Measurements from ENCODE around the gene KAT2B.
"Not testable (repeated sequence)": the region's sequence is repeated elsewhere in the genome, so short reads cannot be mapped to it uniquely, and the experiment has no call there.

Gene KAT2B

GRCh38 chr3:20039466-20039764 is 831 bp upstream of the KAT2B start:
- no peaks in the 10 kb centered on the region for H3K36me3 ChIP-seq
- peak overlapping the region; percentile 71 to 96 (median 90) for H3K4me3 ChIP-seq
- peak overlapping the region; percentile 77 to 96 (median 92) for H3K4me2 ChIP-seq
- peak overlapping the region; percentile 62 to 91 (median 82); a peak in 21 of 22 replicates for H3K27ac ChIP-seq
- peak overlapping the region; percentile 84 to 90 (median 87) for H3K9ac ChIP-seq
- H3K9me3 ChIP-seq (replicated peaks in 1 of 11), result no peaks in the 10 kb centered on the region
- H3K27me3 ChIP-seq, result no peaks in the 10 kb centered on the region
- H4K20me1 ChIP-seq, result peaks cover 0 to 32% (median 11%) of the 10 kb centered on the region in 11 experiments; a peak in 10 of 22 replicates
- peaks cover 38 to 51% (median 45%) of the 10 kb centered on the region in 10 experiments for H3K4me1 ChIP-seq
- TF ChIP-seq Cebpa-rat (IDR thresholded peaks at IDR 0.05), result no peak

- H3K4me3 ChIP-seq, result peak overlapping the region; percentile 71 to 96 (median 90)
- no peaks in the 10 kb centered on the region for H3K27me3 ChIP-seq
- TF ChIP-seq Cebpa-rat (IDR thresholded peaks at IDR 0.05), result no peak
- peak overlapping the region; percentile 84 to 90 (median 87) for H3K9ac ChIP-seq
- no peaks in the 10 kb centered on the region for H3K9me3 ChIP-seq (replicated peaks in 1 of 11)
- H4K20me1 ChIP-seq, result peaks cover 0 to 32% (median 11%) of the 10 kb centered on the region in 11 experiments; a peak in 10 of 22 replicates
- peaks cover 40 to 53% (median 48%) of the 10 kb centered on the region in 10 experiments for H3K4me1 ChIP-seq
- H3K36me3 ChIP-seq, result no peaks in the 10 kb centered on the region
- H3K4me2 ChIP-seq, result peak overlapping the region; percentile 88 to 99 (median 97)
- H3K27ac ChIP-seq, result peak overlapping the region; percentile 76 to 91 (median 82)
Observed at GRCh38 chr3:20040548-20041196, 426 bp downstream of the KAT2B start.

GRCh38 chr3:20041197-20041780 is 1.0 kb downstream of the KAT2B start:
- H3K9ac ChIP-seq, result peak overlapping the region; percentile 84 to 90 (median 87)

GRCh38 chr3:20042331-20042730 is 2.1 kb downstream of the KAT2B start:
- Histone ChIP-seq H4K20me1 (peaks cover 0 to 32% (median 11%) of the 10 kb centered on the region in 11 experiments; a peak in 10 of 22 replicates), H3K4me3 (no peak overlapping the region), H3K4me2 (peak overlapping the region; percentile 92 to 99 (median 97); a peak in 18 of 22 replicates)

More at GRCh38 chr3:20041197-20041780, 1.0 kb downstream of the KAT2B start:
- Histone ChIP-seq H3K4me1 (peaks cover 40 to 54% (median 48%) of the 10 kb centered on the region in 10 experiments), H3K27me3 (no peaks in the 10 kb centered on the region), H3K36me3 (no peaks in the 10 kb centered on the region), H3K4me3 (peak overlapping the region; percentile 71 to 96 (median 90)), H3K27ac (peak overlapping the region; percentile 3 to 91 (median 82); a peak in 20 of 22 replicates), H4K20me1 (peaks cover 0 to 32% (median 11%) of the 10 kb centered on the region in 11 experiments; a peak in 10 of 22 replicates), H3K9me3 (replicated peaks in 1 of 11) (no peaks in the 10 kb centered on the region), H3K4me2 (peak overlapping the region; percentile 88 to 99 (median 97))
- TF ChIP-seq Cebpa-rat (IDR thresholded peaks at IDR 0.05), result no peak

GRCh38 chr3:20043396-20043795 is 3.1 kb downstream of the KAT2B start:
- Histone ChIP-seq H4K20me1 (peaks cover 0 to 32% (median 11%) of the 10 kb centered on the region in 11 experiments; a peak in 10 of 22 replicates), H3K4me1 (peaks cover 45 to 60% (median 49%) of the 10 kb centered on the region in 10 experiments), H3K4me3 (peak overlapping the region; percentile 8 to 49 (median 28); a peak in 14 of 20 replicates), H3K36me3 (no peaks in the 10 kb centered on the region), H3K27ac (peak overlapping the region; percentile 38 to 71 (median 60); a peak in 19 of 22 replicates), H3K9ac (peak overlapping the region; percentile 52 to 78 (median 66)), H3K4me2 (peak overlapping the region; percentile 69 to 99 (median 93)), H3K9me3 (replicated peaks in 1 of 11) (no peaks in the 10 kb centered on the region), H3K27me3 (no peaks in the 10 kb centered on the region)
- no peak for TF ChIP-seq Cebpa-rat (IDR thresholded peaks at IDR 0.05)

More at GRCh38 chr3:20042331-20042730, 2.1 kb downstream of the KAT2B start:
- TF ChIP-seq Cebpa-rat (IDR thresholded peaks at IDR 0.05), result no peak
- 0 out of 22 replicates have a peak overlapping the region, but pooled peaks of 1 of the 11 experiments have one; percentile 88 for H3K9ac ChIP-seq
- H3K9me3 ChIP-seq (replicated peaks in 1 of 11), result no peaks in the 10 kb centered on the region
- H3K27me3 ChIP-seq, result no peaks in the 10 kb centered on the region
- peaks cover 45 to 58% (median 49%) of the 10 kb centered on the region in 10 experiments for H3K4me1 ChIP-seq
- no peak overlapping the region; a peak in 1 of 22 replicates for H3K27ac ChIP-seq
- H3K36me3 ChIP-seq, result no peaks in the 10 kb centered on the region

GRCh38 chr3:20043825-20044224 is 3.6 kb downstream of the KAT2B start:
- no peak for TF ChIP-seq Cebpa-rat (IDR thresholded peaks at IDR 0.05)
- H3K4me2 ChIP-seq, result peak overlapping the region; percentile 69 to 99 (median 93)
- H3K4me1 ChIP-seq, result peaks cover 45 to 60% (median 49%) of the 10 kb centered on the region in 10 experiments
- no peaks in the 10 kb centered on the region for H3K9me3 ChIP-seq (replicated peaks in 1 of 11)
- peak overlapping the region; percentile 38 to 71 (median 60); a peak in 19 of 22 replicates for H3K27ac ChIP-seq
- H3K27me3 ChIP-seq, result no peaks in the 10 kb centered on the region
- no peaks in the 10 kb centered on the region for H3K36me3 ChIP-seq
- H3K9ac ChIP-seq, result peak overlapping the region; percentile 52 to 78 (median 66)
- peak overlapping the region; percentile 8 to 49 (median 28); a peak in 14 of 20 replicates for H3K4me3 ChIP-seq
- peaks cover 0 to 32% (median 11%) of the 10 kb centered on the region in 11 experiments; a peak in 10 of 22 replicates for H4K20me1 ChIP-seq

- H3K27me3 ChIP-seq; H3K9ac ChIP-seq; H3K4me3 ChIP-seq; H3K9me3 ChIP-seq (replicated peaks in 1 of 11); H3K27ac ChIP-seq; H3K36me3 ChIP-seq; H3K4me2 ChIP-seq: not testable (repeated sequence)
- Histone ChIP-seq H3K4me1 (peaks cover 43 to 64% (median 49%) of the 10 kb centered on the region in 10 experiments), H4K20me1 (peaks cover 0 to 32% (median 11%) of the 10 kb centered on the region in 11 experiments; a peak in 10 of 22 replicates)
Observed at GRCh38 chr3:20045141-20045540, 4.9 kb downstream of the KAT2B start.

GRCh38 chr3:20046556-20046955 is 6.3 kb downstream of the KAT2B start:
- no peaks in the 10 kb centered on the region for H3K9me3 ChIP-seq (replicated peaks in 1 of 11)
- no peak overlapping the region for H3K4me3 ChIP-seq
- H3K27me3 ChIP-seq, result no peaks in the 10 kb centered on the region
- H3K4me2 ChIP-seq, result no peak overlapping the region
- H3K4me1 ChIP-seq, result peaks cover 41 to 64% (median 45%) of the 10 kb centered on the region in 10 experiments
- H3K36me3 ChIP-seq, result no peaks in the 10 kb centered on the region; a peak in 1 of 22 replicates
- no peak overlapping the region for H3K9ac ChIP-seq
- TF ChIP-seq Cebpa-rat (IDR thresholded peaks at IDR 0.05), result no peak
- H4K20me1 ChIP-seq, result peaks cover 0 to 25% (median 6%) of the 10 kb centered on the region in 11 experiments; a peak in 7 of 22 replicates
- H3K27ac ChIP-seq, result no peak overlapping the region

- Histone ChIP-seq H3K27ac (no peak overlapping the region), H4K20me1 (peaks cover 0 to 17% (median 0%) of the 10 kb centered on the region in 11 experiments; a peak in 5 of 22 replicates), H3K27me3 (no peaks in the 10 kb centered on the region), H3K4me3 (no peak overlapping the region), H3K36me3 (no peaks in the 10 kb centered on the region; a peak in 1 of 22 replicates), H3K4me1 (peaks cover 33 to 56% (median 36%) of the 10 kb centered on the region in 10 experiments), H3K9me3 (replicated peaks in 1 of 11) (no peaks in the 10 kb centered on the region), H3K4me2 (peak overlapping the region in 2 of 11 experiments; percentile 52 to 56; a peak in 4 of 22 replicates), H3K9ac (no peak overlapping the region)
- no peak for TF ChIP-seq Cebpa-rat (IDR thresholded peaks at IDR 0.05)
Observed at GRCh38 chr3:20047341-20047779, 7.1 kb downstream of the KAT2B start.
